Measurements from ENCODE around the gene NACC1.

GRCh38 chr19:13121551-13122274, 3.6 kb downstream of the NACC1 start:
- TF ChIP-seq CTCF (IDR thresholded peaks at IDR 0.05) (no peak), ZNF396 (CRISPR knock-in tag; IDR thresholded peaks at IDR 0.05; ENCODE audit: borderline replicate concordance) (no peak), PREB (CRISPR knock-in tag; IDR thresholded peaks at IDR 0.05; ENCODE audit: borderline replicate concordance) (no peak), FOXP4 (CRISPR knock-in tag; IDR thresholded peaks at IDR 0.05) (no peak)
